ENCODE results near the gene OGFR. TPM values are rescaled to one million over a fixed set of nuclear protein-coding genes. Genes with fewer than 3 reads are reported as not detected.

OGFR gene
- total RNA-seq, 3 donors from 2014 or later, result 39.3 to 63.1 (median 48.5) TPM

DNA sequence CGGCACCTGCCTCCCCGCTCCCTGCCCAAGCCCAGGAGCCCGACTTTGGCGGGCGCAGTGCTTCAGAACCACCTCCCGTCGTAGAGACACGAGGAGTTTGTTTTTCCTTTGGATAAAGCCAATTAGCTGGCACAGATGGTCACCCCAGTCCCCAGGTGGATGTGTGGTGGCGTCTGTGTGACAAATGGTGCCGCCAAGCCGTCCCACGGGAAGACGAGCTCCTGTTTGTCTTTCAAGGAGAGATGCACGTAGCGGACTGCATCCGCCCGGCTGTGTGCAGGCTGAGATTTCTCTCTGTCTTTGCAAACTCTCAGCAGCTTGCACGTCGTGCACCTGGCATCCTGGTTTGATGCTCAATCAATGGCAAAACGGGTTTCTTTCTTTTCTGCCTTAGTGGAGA is 24.4 kb upstream of the OGFR start:
- DNase-seq, result no peak
- Histone ChIP-seq H3K36me3 (ENCODE audit: low read depth) (no peaks in the 10 kb centered on the region), H3K9me3 (no peaks in the 10 kb centered on the region), H3K4me3 (no peak overlapping the region), H3K4me1 (ENCODE audit: low read depth) (peaks cover 3% of the 10 kb centered on the region)
- intact Hi-C loops (cut with DNase I, micrococcal nuclease), result no loop called here
- no peak for ATAC-seq
- TF ChIP-seq, protein P1, sequence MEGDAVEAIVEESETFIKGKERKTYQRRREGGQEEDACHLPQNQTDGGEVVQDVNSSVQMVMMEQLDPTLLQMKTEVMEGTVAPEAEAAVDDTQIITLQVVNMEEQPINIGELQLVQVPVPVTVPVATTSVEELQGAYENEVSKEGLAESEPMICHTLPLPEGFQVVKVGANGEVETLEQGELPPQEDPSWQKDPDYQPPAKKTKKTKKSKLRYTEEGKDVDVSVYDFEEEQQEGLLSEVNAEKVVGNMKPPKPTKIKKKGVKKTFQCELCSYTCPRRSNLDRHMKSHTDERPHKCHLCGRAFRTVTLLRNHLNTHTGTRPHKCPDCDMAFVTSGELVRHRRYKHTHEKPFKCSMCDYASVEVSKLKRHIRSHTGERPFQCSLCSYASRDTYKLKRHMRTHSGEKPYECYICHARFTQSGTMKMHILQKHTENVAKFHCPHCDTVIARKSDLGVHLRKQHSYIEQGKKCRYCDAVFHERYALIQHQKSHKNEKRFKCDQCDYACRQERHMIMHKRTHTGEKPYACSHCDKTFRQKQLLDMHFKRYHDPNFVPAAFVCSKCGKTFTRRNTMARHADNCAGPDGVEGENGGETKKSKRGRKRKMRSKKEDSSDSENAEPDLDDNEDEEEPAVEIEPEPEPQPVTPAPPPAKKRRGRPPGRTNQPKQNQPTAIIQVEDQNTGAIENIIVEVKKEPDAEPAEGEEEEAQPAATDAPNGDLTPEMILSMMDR (IDR thresholded peaks at IDR 0.05), result no peak

GRCh38 chr20:62780696-62781095 is 23.9 kb upstream of the OGFR start:
- ATAC-seq (peak; percentile 39), DNase-seq (peak in 1 of 3 donors; percentile 49)
- H3K9me3 ChIP-seq, result no peaks in the 10 kb centered on the region
- H3K4me3 ChIP-seq, result no peak overlapping the region
- TF ChIP-seq, protein P1 (IDR thresholded peaks at IDR 0.05), result no peak
- H3K4me1 ChIP-seq (ENCODE audit: low read depth), result peaks cover 3% of the 10 kb centered on the region
- intact Hi-C loops (cut with DNase I, micrococcal nuclease), result no loop called here
- no peaks in the 10 kb centered on the region for H3K36me3 ChIP-seq (ENCODE audit: low read depth)

DNA sequence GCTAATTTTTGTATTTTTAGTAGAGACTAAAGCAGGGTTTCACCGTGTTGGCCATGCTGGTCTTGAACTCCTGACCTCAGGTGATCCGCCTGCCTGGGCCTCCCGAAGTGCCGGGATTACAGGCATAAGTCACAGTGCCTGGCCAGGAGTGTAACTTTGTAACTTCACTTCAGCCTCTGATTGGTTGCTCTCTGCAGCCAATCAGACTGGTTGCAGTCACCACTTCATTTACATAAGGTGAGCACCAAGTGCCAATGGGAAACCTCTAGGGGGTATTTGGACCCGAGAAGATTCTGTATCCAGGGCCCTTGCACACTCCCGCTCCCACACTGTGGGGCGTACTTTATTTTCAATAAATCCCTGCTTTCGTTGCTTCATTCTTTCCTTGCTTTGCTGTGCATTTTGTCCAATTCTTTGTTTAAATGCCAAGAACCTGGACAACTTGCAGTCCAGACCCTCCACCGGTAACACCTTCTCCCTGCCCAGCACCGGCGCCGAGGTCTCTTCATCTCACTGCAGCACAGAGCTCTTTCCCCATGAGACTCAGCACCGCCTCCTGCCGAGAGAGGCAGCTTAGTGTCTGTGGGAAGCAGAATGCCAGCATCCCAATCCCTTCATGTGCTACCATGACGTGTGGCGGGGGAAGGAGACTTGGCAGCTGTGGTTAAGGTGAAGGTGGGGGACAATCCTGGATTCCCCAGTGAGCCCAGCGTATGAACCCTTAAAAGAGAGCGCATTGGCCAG is 22.3 kb upstream of the OGFR start:
- ATAC-seq (no peak), DNase-seq (no peak)
- intact Hi-C loops (cut with DNase I, micrococcal nuclease), result no loop called here
- H3K4me1 ChIP-seq (ENCODE audit: low read depth), result no peaks in the 10 kb centered on the region
- H3K36me3 ChIP-seq (ENCODE audit: low read depth), result no peaks in the 10 kb centered on the region
- no peaks in the 10 kb centered on the region for H3K9me3 ChIP-seq
- no peak overlapping the region for H3K4me3 ChIP-seq
- TF ChIP-seq, protein P1 (IDR thresholded peaks at IDR 0.05), result no peak

GRCh38 chr20:62782893-62783278 is 21.7 kb upstream of the OGFR start:
- no peak for ATAC-seq
- intact Hi-C loops (cut with DNase I, micrococcal nuclease), result no loop called here
- TF ChIP-seq, protein P1 (IDR thresholded peaks at IDR 0.05), result no peak

GRCh38 chr20:62784497-62784896 is 20.1 kb upstream of the OGFR start:
- intact Hi-C loops (cut with DNase I, micrococcal nuclease), result no loop called here
- TF ChIP-seq, protein P1 (IDR thresholded peaks at IDR 0.05), result no peak
- H3K4me3 ChIP-seq, result no peak overlapping the region
- DNase-seq (no peak), ATAC-seq (no peak)
- H3K36me3 ChIP-seq (ENCODE audit: low read depth), result no peaks in the 10 kb centered on the region
- no peaks in the 10 kb centered on the region for H3K9me3 ChIP-seq
- no peaks in the 10 kb centered on the region for H3K4me1 ChIP-seq (ENCODE audit: low read depth)

More at GRCh38 chr20:62782893-62783278, 21.7 kb upstream of the OGFR start:
- H3K9me3 ChIP-seq, result no peaks in the 10 kb centered on the region
- H3K4me3 ChIP-seq, result no peak overlapping the region
- no peaks in the 10 kb centered on the region for H3K36me3 ChIP-seq (ENCODE audit: low read depth)
- no peak for DNase-seq
- H3K4me1 ChIP-seq (ENCODE audit: low read depth), result no peaks in the 10 kb centered on the region
